Activated T-cell treated with anti-CD3 and anti-CD28 coated beads, Interleukin-2, amount 50 U/mL, for 4 hours (primary cell): ENCODE results near the gene FGFR2. TPM values are rescaled to one million over a fixed set of nuclear protein-coding genes. Genes with fewer than 3 reads are reported as not detected.

ENCODE experiments used
- ATAC-seq, 2 donors: fragments of 200-7000 bp; cut with Tn5 transposase; one replicate each; pipeline ENCODE4 v1.10.0; 2021
- DNase-seq: peaks from one replicate; pipeline ENCODE4 v3.0.0-alpha.2; 2020
- H3K27me3 Mint-ChIP-seq: one replicate; pipeline ENCODE4 v1.8.0; 2021; ENCODE audit warnings: low read depth, mixed read lengths
- H3K36me3 Mint-ChIP-seq: one replicate; pipeline ENCODE4 v1.8.0; 2022; ENCODE audit warnings: mixed read lengths; ENCODE audit not compliant: insufficient read depth
- H3K4me1 Mint-ChIP-seq: one replicate; pipeline ENCODE4 v1.8.0; 2021; ENCODE audit warnings: low read depth, mixed read lengths
- H3K4me3 Mint-ChIP-seq: one replicate; pipeline ENCODE4 v1.8.0; 2021; ENCODE audit warnings: mild to moderate bottlenecking, moderate library complexity, mixed read lengths
- H3K9me3 Mint-ChIP-seq: one replicate; pipeline ENCODE4 v1.8.0; 2021; ENCODE audit warnings: mixed read lengths
- total RNA-seq, 3 donors: library from RNA; stranded (reverse); gene quantifications; one replicate each; pipeline ENCODE4 v1.2.1, GENCODE V29; 2021

The FGFR2 gene
- total RNA-seq, 3 donors from 2014 or later = 0.18 to 0.48 (median 0.33) TPM

GRCh38 chr10:121599947-121600346, 1.7 kb upstream of the FGFR2 start:
- Mint-ChIP-seq H3K36me3 (no peaks in the 10 kb centered on the region), H3K9me3 (no peaks in the 10 kb centered on the region), H3K27me3 (peaks cover 51% of the 10 kb centered on the region), H3K4me3 (no peak overlapping the region), H3K4me1 (peaks cover 2% of the 10 kb centered on the region)
- DNase-seq (no peak), ATAC-seq (no peak)

- peaks cover 2% of the 10 kb centered on the region for H3K4me1 Mint-ChIP-seq
- H3K36me3 Mint-ChIP-seq = no peaks in the 10 kb centered on the region
- peaks cover 60% of the 10 kb centered on the region for H3K27me3 Mint-ChIP-seq
Measured at GRCh38 chr10:121597504-121598262, 561 bp downstream of the FGFR2 start.

GRCh38 chr10:121596689-121597503, 1.3 kb downstream of the FGFR2 start:
- DNase-seq = no peak

More at GRCh38 chr10:121597504-121598262, 561 bp downstream of the FGFR2 start:
- Mint-ChIP-seq H3K4me3 (no peak overlapping the region), H3K9me3 (no peaks in the 10 kb centered on the region)
- DNase-seq (no peak), ATAC-seq (peak; percentile 14 to 16)

GRCh38 chr10:121595806-121596688, 2.2 kb downstream of the FGFR2 start:
- H3K4me3 Mint-ChIP-seq = no peak overlapping the region
- DNase-seq = no peak
- peaks cover 2% of the 10 kb centered on the region for H3K4me1 Mint-ChIP-seq
- ATAC-seq = no peak
- no peaks in the 10 kb centered on the region for H3K36me3 Mint-ChIP-seq
- H3K27me3 Mint-ChIP-seq = peaks cover 53% of the 10 kb centered on the region
- no peaks in the 10 kb centered on the region for H3K9me3 Mint-ChIP-seq

More at GRCh38 chr10:121596689-121597503, 1.3 kb downstream of the FGFR2 start:
- Mint-ChIP-seq H3K9me3 (no peaks in the 10 kb centered on the region), H3K27me3 (peaks cover 59% of the 10 kb centered on the region), H3K4me1 (peaks cover 2% of the 10 kb centered on the region), H3K36me3 (no peaks in the 10 kb centered on the region), H3K4me3 (no peak overlapping the region)
- ATAC-seq = peak in 1 of 2 donors; percentile 12

GRCh38 chr10:121595351-121595805, 2.9 kb downstream of the FGFR2 start:
- ATAC-seq = no peak
- H3K4me3 Mint-ChIP-seq = no peak overlapping the region
- DNase-seq = no peak
- H3K4me1 Mint-ChIP-seq = peaks cover 2% of the 10 kb centered on the region
- H3K9me3 Mint-ChIP-seq = no peaks in the 10 kb centered on the region
- no peaks in the 10 kb centered on the region for H3K36me3 Mint-ChIP-seq
- H3K27me3 Mint-ChIP-seq = peaks cover 47% of the 10 kb centered on the region

GRCh38 chr10:121594623-121595350, 3.5 kb downstream of the FGFR2 start:
- no peak for ATAC-seq
- Mint-ChIP-seq H3K4me1 (peaks cover 2% of the 10 kb centered on the region), H3K4me3 (no peak overlapping the region), H3K27me3 (peaks cover 43% of the 10 kb centered on the region), H3K9me3 (no peaks in the 10 kb centered on the region), H3K36me3 (no peaks in the 10 kb centered on the region)
- no peak for DNase-seq

- DNase-seq = no peak
- H3K9me3 Mint-ChIP-seq = no peaks in the 10 kb centered on the region
- no peak for ATAC-seq
- peaks cover 36% of the 10 kb centered on the region for H3K27me3 Mint-ChIP-seq
- no peaks in the 10 kb centered on the region for H3K36me3 Mint-ChIP-seq
- H3K4me3 Mint-ChIP-seq = no peak overlapping the region
- peaks cover 2% of the 10 kb centered on the region for H3K4me1 Mint-ChIP-seq
Measured at GRCh38 chr10:121594076-121594475, 4.2 kb downstream of the FGFR2 start.

- Mint-ChIP-seq H3K36me3 (no peaks in the 10 kb centered on the region), H3K4me3 (no peak overlapping the region)
- no peak for ATAC-seq
Measured at GRCh38 chr10:121593281-121594075, 4.8 kb downstream of the FGFR2 start.

GRCh38 chr10:121592155-121592890, 5.9 kb downstream of the FGFR2 start:
- Mint-ChIP-seq H3K27me3 (peaks cover 32% of the 10 kb centered on the region), H3K9me3 (no peaks in the 10 kb centered on the region), H3K36me3 (no peaks in the 10 kb centered on the region), H3K4me3 (no peak overlapping the region), H3K4me1 (peaks cover 2% of the 10 kb centered on the region)
- ATAC-seq = no peak
- DNase-seq = no peak

More at GRCh38 chr10:121593281-121594075, 4.8 kb downstream of the FGFR2 start:
- no peak for DNase-seq
- Mint-ChIP-seq H3K4me1 (peaks cover 2% of the 10 kb centered on the region), H3K9me3 (no peaks in the 10 kb centered on the region), H3K27me3 (peaks cover 32% of the 10 kb centered on the region)

GRCh38 chr10:121591186-121591585, 7.1 kb downstream of the FGFR2 start:
- Mint-ChIP-seq H3K4me3 (no peak overlapping the region), H3K9me3 (no peaks in the 10 kb centered on the region), H3K27me3 (peaks cover 28% of the 10 kb centered on the region), H3K36me3 (no peaks in the 10 kb centered on the region), H3K4me1 (no peaks in the 10 kb centered on the region)
- DNase-seq (no peak), ATAC-seq (no peak)

- Mint-ChIP-seq H3K9me3 (no peaks in the 10 kb centered on the region), H3K4me1 (no peaks in the 10 kb centered on the region), H3K36me3 (no peaks in the 10 kb centered on the region), H3K4me3 (no peak overlapping the region), H3K27me3 (peaks cover 24% of the 10 kb centered on the region)
- DNase-seq = no peak
- no peak for ATAC-seq
Measured at GRCh38 chr10:121590772-121591171, 7.5 kb downstream of the FGFR2 start.

- no peak for ATAC-seq
- Mint-ChIP-seq H3K27me3 (peaks cover 17% of the 10 kb centered on the region), H3K4me3 (no peak overlapping the region), H3K36me3 (no peaks in the 10 kb centered on the region), H3K4me1 (no peaks in the 10 kb centered on the region), H3K9me3 (no peaks in the 10 kb centered on the region)
- no peak for DNase-seq
Measured at GRCh38 chr10:121589553-121589952, 8.7 kb downstream of the FGFR2 start.
